Fibroblast of pulmonary artery (primary cell): ENCODE data around the gene RABGGTA.

Experiments
- DNase-seq: peaks from one replicate; pipeline ENCODE4 v3.0.0-alpha.2; 2010; ENCODE audit warnings: low read depth
- H3K4me3 ChIP-seq: replicated peaks from 2 replicates; pipeline ENCODE4 v1.5.1; 2011; ENCODE audit warnings: low read depth, mild to moderate bottlenecking, control low read depth, low read length, moderate library complexity
- TF ChIP-seq, protein P1 (sequence below): IDR thresholded peaks from 2 replicates; pipeline ENCODE4 v1.5.1; 2011; ENCODE audit warnings: mild to moderate bottlenecking, control low read depth, low read length, inconsistent platforms; ENCODE audit errors: missing control alignments

RABGGTA gene

GRCh38 chr14:24271134-24271833 lies at the start of gene RABGGTA:
Gene RABGGTA, minus strand, starts transcription at chr14:24271597. Its CDS starts 482 bp downstream, at chr14:24271115.
- peak within 1 kb of the TSS; percentile 78 for H3K4me3 ChIP-seq
- TF ChIP-seq, protein P1, sequence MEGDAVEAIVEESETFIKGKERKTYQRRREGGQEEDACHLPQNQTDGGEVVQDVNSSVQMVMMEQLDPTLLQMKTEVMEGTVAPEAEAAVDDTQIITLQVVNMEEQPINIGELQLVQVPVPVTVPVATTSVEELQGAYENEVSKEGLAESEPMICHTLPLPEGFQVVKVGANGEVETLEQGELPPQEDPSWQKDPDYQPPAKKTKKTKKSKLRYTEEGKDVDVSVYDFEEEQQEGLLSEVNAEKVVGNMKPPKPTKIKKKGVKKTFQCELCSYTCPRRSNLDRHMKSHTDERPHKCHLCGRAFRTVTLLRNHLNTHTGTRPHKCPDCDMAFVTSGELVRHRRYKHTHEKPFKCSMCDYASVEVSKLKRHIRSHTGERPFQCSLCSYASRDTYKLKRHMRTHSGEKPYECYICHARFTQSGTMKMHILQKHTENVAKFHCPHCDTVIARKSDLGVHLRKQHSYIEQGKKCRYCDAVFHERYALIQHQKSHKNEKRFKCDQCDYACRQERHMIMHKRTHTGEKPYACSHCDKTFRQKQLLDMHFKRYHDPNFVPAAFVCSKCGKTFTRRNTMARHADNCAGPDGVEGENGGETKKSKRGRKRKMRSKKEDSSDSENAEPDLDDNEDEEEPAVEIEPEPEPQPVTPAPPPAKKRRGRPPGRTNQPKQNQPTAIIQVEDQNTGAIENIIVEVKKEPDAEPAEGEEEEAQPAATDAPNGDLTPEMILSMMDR = peak; percentile 59
- DNase-seq = peak; percentile 92

DNA sequence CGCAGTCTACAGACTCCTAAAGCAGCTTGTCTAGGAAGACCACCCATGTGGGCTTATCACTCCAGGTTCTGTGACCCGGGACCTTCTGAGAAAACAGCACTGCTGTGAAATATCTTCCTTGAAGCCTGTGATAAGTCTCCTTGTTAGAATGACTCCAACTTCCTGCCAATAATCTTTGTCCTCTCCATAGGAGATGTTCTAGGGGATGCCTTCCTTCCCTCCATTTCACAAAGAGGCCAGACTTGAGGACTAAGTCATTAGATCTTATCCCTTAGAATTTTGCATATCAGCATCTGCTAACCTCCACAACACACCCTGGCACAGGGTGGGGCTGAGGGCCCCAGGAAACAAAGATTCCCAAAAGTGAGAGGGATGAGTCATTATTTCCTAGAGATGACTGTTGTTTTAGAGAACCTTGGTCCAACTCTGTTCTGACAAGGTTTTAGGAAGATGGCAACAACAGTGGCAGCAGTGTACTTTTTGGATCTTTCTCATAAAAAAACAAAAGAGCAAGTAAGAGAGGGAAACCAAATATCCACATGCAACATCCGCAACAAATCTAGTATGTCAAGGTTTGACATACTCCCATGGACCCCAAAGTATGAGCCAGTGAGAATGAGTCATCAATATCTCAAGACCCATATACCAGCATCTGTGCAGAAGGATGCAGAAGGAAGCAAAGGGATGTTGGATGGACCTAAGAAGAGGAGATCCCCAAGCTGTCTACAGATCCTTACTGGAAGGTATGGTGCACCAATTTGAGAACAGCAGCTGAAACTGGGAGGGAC lies 45.9 kb upstream of the RABGGTA start:
- no peak for DNase-seq
- TF ChIP-seq, protein P1 = no peak
- H3K4me3 ChIP-seq = no peak overlapping the region

GRCh38 chr14:24316597-24316950 lies 45.2 kb upstream of the RABGGTA start:
- DNase-seq = no peak
- H3K4me3 ChIP-seq = no peak overlapping the region

GRCh38 chr14:24315807-24316596 lies 44.6 kb upstream of the RABGGTA start:
- DNase-seq = no peak
- H3K4me3 ChIP-seq = no peak overlapping the region
- TF ChIP-seq, protein P1 = no peak

More at GRCh38 chr14:24316597-24316950, 45.2 kb upstream of the RABGGTA start:
- TF ChIP-seq, protein P1 = no peak

- DNase-seq = no peak
- TF ChIP-seq, protein P1 = no peak
- H3K4me3 ChIP-seq = no peak overlapping the region
Observed at GRCh38 chr14:24315243-24315806, 43.9 kb upstream of the RABGGTA start.

GRCh38 chr14:24314377-24315193 lies 43.2 kb upstream of the RABGGTA start:
- H3K4me3 ChIP-seq = no peak overlapping the region
- TF ChIP-seq, protein P1 = no peak
- no peak for DNase-seq
